Upper lobe of left lung (tissue), 4 donors: ENCODE measurements around the gene NF1.

ENCODE experiments used
- EP300 ChIP-seq, 4 donors: sonication (generic); formaldehyde crosslinking; IDR thresholded peaks; one replicate each; pipeline ENCODE4 v1.5.1; 2017; ENCODE audit warnings: antibody characterized with exemption in 4 of 4, control low read depth in 2 of 4
- POLR2A ChIP-seq, 4 donors: fragments of 450-650 bp; IDR thresholded peaks; one replicate each; pipeline ENCODE4 v1.5.1; 2016 to 2017; ENCODE audit warnings: antibody characterized with exemption in 4 of 4, mild to moderate bottlenecking in 2 of 4
- TF ChIP-seq, protein P1 (sequence below), 6 experiments: fragments of 450-650 bp in 4 of 6; fragments of 200-600 bp in 2 of 6; sonication (generic) in 2 of 6; IDR thresholded peaks; one replicate each; pipeline ENCODE4 v1.5.1; 2016 to 2019; ENCODE audit warnings: antibody characterized with exemption in 6 of 6

DNA sequence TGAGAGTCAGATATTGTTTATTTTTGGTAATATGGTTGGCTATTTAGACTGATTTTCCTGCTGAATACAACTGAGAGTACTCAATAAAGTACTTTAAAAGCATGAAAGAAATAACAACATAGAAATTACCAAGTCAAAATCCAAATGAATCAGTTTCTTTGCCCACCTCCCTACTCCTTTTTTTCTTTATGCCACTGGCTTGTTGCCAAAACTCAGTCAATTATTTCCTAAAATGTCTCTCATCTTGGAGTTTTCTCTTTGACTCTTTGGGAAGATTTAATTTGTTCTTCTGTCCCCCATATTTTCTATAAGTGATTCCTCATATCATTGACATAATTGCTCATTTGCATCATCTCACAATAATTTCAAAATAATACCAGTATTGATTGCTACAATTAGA, 204.8 kb downstream of the NF1 start:
- TF ChIP-seq, protein P1, sequence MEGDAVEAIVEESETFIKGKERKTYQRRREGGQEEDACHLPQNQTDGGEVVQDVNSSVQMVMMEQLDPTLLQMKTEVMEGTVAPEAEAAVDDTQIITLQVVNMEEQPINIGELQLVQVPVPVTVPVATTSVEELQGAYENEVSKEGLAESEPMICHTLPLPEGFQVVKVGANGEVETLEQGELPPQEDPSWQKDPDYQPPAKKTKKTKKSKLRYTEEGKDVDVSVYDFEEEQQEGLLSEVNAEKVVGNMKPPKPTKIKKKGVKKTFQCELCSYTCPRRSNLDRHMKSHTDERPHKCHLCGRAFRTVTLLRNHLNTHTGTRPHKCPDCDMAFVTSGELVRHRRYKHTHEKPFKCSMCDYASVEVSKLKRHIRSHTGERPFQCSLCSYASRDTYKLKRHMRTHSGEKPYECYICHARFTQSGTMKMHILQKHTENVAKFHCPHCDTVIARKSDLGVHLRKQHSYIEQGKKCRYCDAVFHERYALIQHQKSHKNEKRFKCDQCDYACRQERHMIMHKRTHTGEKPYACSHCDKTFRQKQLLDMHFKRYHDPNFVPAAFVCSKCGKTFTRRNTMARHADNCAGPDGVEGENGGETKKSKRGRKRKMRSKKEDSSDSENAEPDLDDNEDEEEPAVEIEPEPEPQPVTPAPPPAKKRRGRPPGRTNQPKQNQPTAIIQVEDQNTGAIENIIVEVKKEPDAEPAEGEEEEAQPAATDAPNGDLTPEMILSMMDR (IDR thresholded peaks at IDR 0.05): no peak
- TF ChIP-seq POLR2A (IDR thresholded peaks at IDR 0.05) (no peak), EP300 (IDR thresholded peaks at IDR 0.05) (no peak)
